Spleen (tissue), 11 donors: ENCODE results near the gene PEX5L. TPM values are rescaled to one million over a fixed set of nuclear protein-coding genes. Genes with fewer than 3 reads are reported as not detected.

Source experiments
- DNase-seq: peaks from one replicate; pipeline ENCODE4 v3.0.0-alpha.2; 2020
- H3K27ac ChIP-seq, 8 donors: fragments of 200-600 bp; sonication (generic) in 7 of 8; 1 replicate in 4 of 8; 2 replicates in 4 of 8; pipeline versions ENCODE4 v1.5.0 to v1.8.0; 2016 to 2021; ENCODE audit warnings: inconsistent platforms in 4 of 8, mild to moderate bottlenecking in 4 of 8, moderate library complexity in 1 of 8
- H3K27me3 ChIP-seq, 7 donors: fragments of 200-600 bp; sonication (generic) in 6 of 7; replicated peaks in 1 of 7; 1 replicate in 4 of 7; 2 replicates in 3 of 7; pipeline versions ENCODE4 v1.5.0 to v1.8.0; 2016 to 2021; ENCODE audit warnings: inconsistent platforms in 3 of 7, mild to moderate bottlenecking in 1 of 7
- H3K36me3 ChIP-seq, 6 donors: fragments of 200-600 bp; sonication (generic) in 5 of 6; 1 replicate in 4 of 6; 2 replicates in 2 of 6; pipeline versions ENCODE4 v1.5.0 to v1.8.0; 2016 to 2021; ENCODE audit warnings: inconsistent platforms in 2 of 6
- H3K4me1 ChIP-seq, 6 donors: fragments of 200-600 bp; sonication (generic) in 5 of 6; 1 replicate in 3 of 6; 2 replicates in 3 of 6; pipeline versions ENCODE4 v1.5.0 to v1.8.0; 2016 to 2021; ENCODE audit warnings: inconsistent platforms in 3 of 6
- H3K4me3 ChIP-seq, 8 donors: fragments of 200-600 bp; sonication (generic) in 7 of 8; 1 replicate in 4 of 8; 2 replicates in 4 of 8; pipeline versions ENCODE4 v1.5.0 to v1.8.0; 2016 to 2021; ENCODE audit warnings: inconsistent platforms in 4 of 8, mild to moderate bottlenecking in 4 of 8, moderate library complexity in 2 of 8
- H3K9me3 ChIP-seq, 8 donors: fragments of 200-600 bp; sonication (generic) in 7 of 8; 1 replicate in 4 of 8; 2 replicates in 4 of 8; pipeline versions ENCODE4 v1.5.0 to v1.8.0; 2016 to 2021; ENCODE audit warnings: inconsistent platforms in 4 of 8
- CTCF ChIP-seq, 11 experiments: fragments of 200-600 bp in 7 of 11; fragments of 450-650 bp in 4 of 11; sonication (generic) in 4 of 11; IDR thresholded peaks in 8 of 11; conservative IDR thresholded peaks in 3 of 11; 1 replicate in 7 of 11; 2 replicates in 4 of 11; pipeline versions ENCODE4 v1.4.0 to v1.8.0; 2016 to 2021; ENCODE audit warnings: antibody characterized with exemption in 11 of 11, inconsistent platforms in 4 of 11, mild to moderate bottlenecking in 1 of 11
- POLR2A ChIP-seq, 3 donors: fragments of 450-650 bp; IDR thresholded peaks; one replicate each; pipeline ENCODE4 v1.5.1; 2017; ENCODE audit warnings: antibody characterized with exemption in 3 of 3, mild to moderate bottlenecking in 1 of 3
- POLR2AphosphoS5 ChIP-seq, 3 donors: sonication (generic); formaldehyde crosslinking; IDR thresholded peaks; one replicate each; pipeline ENCODE4 v1.5.1; 2017; ENCODE audit warnings: antibody characterized with exemption in 3 of 3
- WGBS, 5 donors: extraction: QIAGEN DNeasy Blood & Tissue Kit in 3 of 5; methylation state at CpG; one replicate each; pipeline versions ENCODE4 v1.1.5 to v1.1.7; 2013 to 2018; 5-methylcytosine and 5-hydroxymethylcytosine counted together
- intact Hi-C: fragments of 100-400 bp; cut with DNase I; formaldehyde crosslinking; loops from one replicate; pipeline ENCODE4 v1.15.0; 2023; ENCODE audit warnings: low total_unique reads
- polyA plus RNA-seq, 3 donors: library from polyadenylated mRNA; stranded (reverse); fragments of 200-250 nt; gene quantifications; one replicate each; pipeline ENCODE4 v1.2.1, GENCODE V29; 2013
- total RNA-seq, 7 donors: library from RNA; depleted of rRNA in 3 of 7; stranded (reverse); fragments of >200 nt in 3 of 7; fragmentation: NEBNext Ultra II Directional in 4 of 7; extraction: Animal tissue kit (Norgen Biotek cat#: 25700) in 4 of 7; gene quantifications; one replicate each; pipeline versions ENCODE4 v1.1.0 to v1.2.1, GENCODE V29; 2016 to 2021
- donor health status: healthy with polysubstance abuse.
- donor health status: DM: no; HTN: no; CAD: no; lungs with moderate emphysema.
- donor health status: DM: no; HTN: no; CAD: no.
- donor health status: Bipolar disorder and iron deficiency.
- donor health status: healthy.
- donor health status: DM: no; HTN: no; CAD: no.
- donor health status: DM: yes; HTN: yes; CAD: no.

PEX5L gene
- total and polyA plus RNA-seq, 10 donors, result under 0.01 to 0.55 (median 0.02) TPM; not detected in 7

DNA sequence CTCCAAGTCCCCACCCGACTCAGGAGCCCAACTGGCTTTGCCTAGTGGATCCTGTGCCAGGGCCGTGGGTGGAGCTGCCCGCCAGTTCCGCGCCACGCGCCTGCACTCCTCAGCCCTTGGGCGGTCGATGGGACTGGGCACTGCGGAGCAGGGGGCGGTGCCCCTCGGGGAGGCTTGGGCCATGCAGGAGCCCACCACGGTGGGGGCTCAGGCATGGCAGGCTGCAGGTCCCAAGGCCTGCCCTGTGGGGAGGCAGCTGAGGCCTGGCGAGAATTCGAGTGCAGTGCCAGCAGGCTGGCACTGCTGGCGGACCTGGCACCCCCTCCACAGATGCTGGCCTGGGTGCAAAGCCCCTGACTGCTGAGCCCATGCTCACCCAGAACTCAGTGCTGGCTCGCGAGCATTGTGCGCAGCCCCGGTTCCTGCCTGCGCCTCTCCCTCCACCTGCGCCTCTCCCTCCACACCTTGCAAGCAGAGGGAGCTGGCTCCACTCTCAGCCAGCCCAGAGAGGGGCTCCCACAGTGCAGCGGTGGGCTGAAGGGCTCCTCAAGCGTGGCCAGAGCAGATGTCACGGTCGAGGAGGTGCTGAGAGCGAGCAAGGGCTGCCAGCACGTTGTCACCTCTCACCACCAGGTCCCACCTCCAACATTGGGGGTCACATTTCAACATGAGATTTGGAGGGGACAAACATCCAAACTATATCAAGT is 261.2 kb downstream of the PEX5L start:
- H3K36me3 ChIP-seq, result peaks cover 0 to 62% (median 7%) of the 10 kb centered on the region in 6 donors
- no peak overlapping the region for H3K4me3 ChIP-seq
- no peak overlapping the region for H3K27ac ChIP-seq
- H3K4me1 ChIP-seq, result no peaks in the 10 kb centered on the region
- H3K9me3 ChIP-seq, result peaks cover 0 to 22% (median 0%) of the 10 kb centered on the region in 8 donors
- intact Hi-C loops, result no loop called here
- 97 to 99% (median 98%) methylated on average over 24 to 28 of the region's 28 CpGs for WGBS, 5 donors
- TF ChIP-seq POLR2A (IDR thresholded peaks at IDR 0.05), result no peak
- TF ChIP-seq CTCF (IDR thresholded peaks at IDR 0.05 in 8 of 11, conservative IDR thresholded peaks at IDR 0.05 in 3 of 11), result no peak
- no peak for TF ChIP-seq POLR2AphosphoS5 (IDR thresholded peaks at IDR 0.05)
- no peak for DNase-seq
- H3K27me3 ChIP-seq, result no peaks in the 10 kb centered on the region

- peaks cover 0 to 4% (median 0%) of the 10 kb centered on the region in 6 donors for H3K4me1 ChIP-seq
- no peaks in the 10 kb centered on the region for H3K27me3 ChIP-seq
- WGBS, 5 donors, result 73 to 90% (median 84%) methylated on average over 5 of the region's 5 CpGs
- H3K4me3 ChIP-seq, result no peak overlapping the region
- H3K27ac ChIP-seq, result no peak overlapping the region
- H3K9me3 ChIP-seq, result peaks cover 0 to 19% (median 0%) of the 10 kb centered on the region in 8 donors
- intact Hi-C loops, result no loop called here
- no peak for DNase-seq
- H3K36me3 ChIP-seq, result peaks cover 0 to 56% (median 7%) of the 10 kb centered on the region in 6 donors
- no peak for TF ChIP-seq POLR2AphosphoS5 (IDR thresholded peaks at IDR 0.05)
- no peak for TF ChIP-seq CTCF (IDR thresholded peaks at IDR 0.05 in 8 of 11, conservative IDR thresholded peaks at IDR 0.05 in 3 of 11)
- no peak for TF ChIP-seq POLR2A (IDR thresholded peaks at IDR 0.05)
These were observed 264.4 kb downstream of the PEX5L start for GRCh38 chr3:179772297-179772696.

DNA sequence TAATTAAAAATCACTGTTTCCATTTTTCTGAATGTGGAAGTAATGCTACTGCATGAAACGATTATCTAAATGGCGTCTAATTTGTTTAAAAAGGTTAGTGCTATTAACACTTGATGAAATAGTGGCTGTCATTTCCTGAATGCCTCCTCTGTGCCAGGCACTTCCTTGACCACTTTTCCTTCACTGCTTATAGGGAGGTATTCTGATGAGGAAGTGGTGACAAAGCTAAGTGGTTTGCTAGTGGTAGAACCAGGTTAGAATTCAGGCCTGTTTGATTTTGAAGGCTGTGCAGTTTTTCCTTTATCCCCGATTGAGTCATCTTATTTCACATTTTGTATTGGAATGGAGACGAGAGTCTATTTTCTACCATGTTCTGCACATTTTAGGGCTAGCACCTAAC is 264.9 kb downstream of the PEX5L start:
- intact Hi-C loops, result no loop called here
- TF ChIP-seq CTCF (IDR thresholded peaks at IDR 0.05 in 8 of 11, conservative IDR thresholded peaks at IDR 0.05 in 3 of 11), result no peak
- TF ChIP-seq POLR2A (IDR thresholded peaks at IDR 0.05), result no peak
- no peak for TF ChIP-seq POLR2AphosphoS5 (IDR thresholded peaks at IDR 0.05)
- no peaks in the 10 kb centered on the region for H3K27me3 ChIP-seq
- H3K4me3 ChIP-seq, result no peak overlapping the region
- H3K36me3 ChIP-seq, result peaks cover 0 to 61% (median 10%) of the 10 kb centered on the region in 6 donors
- H3K9me3 ChIP-seq, result peaks cover 0 to 19% (median 0%) of the 10 kb centered on the region in 8 donors
- WGBS, 5 donors, result 64 to 76% (median 69%) methylated on average over 4 of the region's 4 CpGs
- H3K4me1 ChIP-seq, result peaks cover 0 to 4% (median 0%) of the 10 kb centered on the region in 6 donors
- no peak for DNase-seq
- no peak overlapping the region for H3K27ac ChIP-seq

- Histone ChIP-seq H3K27ac (no peak overlapping the region), H3K4me1 (peaks cover 0 to 4% (median 0%) of the 10 kb centered on the region in 6 donors), H3K4me3 (no peak overlapping the region), H3K9me3 (peaks cover 0 to 8% (median 0%) of the 10 kb centered on the region in 8 donors), H3K36me3 (peaks cover 0 to 67% (median 20%) of the 10 kb centered on the region in 6 donors), H3K27me3 (no peaks in the 10 kb centered on the region)
- intact Hi-C loops, result no loop called here
- no peak for DNase-seq
- TF ChIP-seq CTCF (IDR thresholded peaks at IDR 0.05 in 8 of 11, conservative IDR thresholded peaks at IDR 0.05 in 3 of 11) (no peak), POLR2A (IDR thresholded peaks at IDR 0.05) (no peak), POLR2AphosphoS5 (IDR thresholded peaks at IDR 0.05) (no peak)
- 50 to 60% (median 57%) methylated on average over 9 of the region's 9 CpGs for WGBS, 5 donors
These were observed 267.1 kb downstream of the PEX5L start for GRCh38 chr3:179769411-179770247.
